Liver (tissue), 3 donors: Measurements from ENCODE around the gene CIITA.

Experiments
- EGR1 ChIP-seq, 2 donors: IDR thresholded peaks; 2 replicates each; pipeline ENCODE4 v1.6.1; 2016 to 2018; ENCODE audit warnings: antibody characterized with exemption in 2 of 2, low read depth in 2 of 2
- JUND ChIP-seq, 2 donors: IDR thresholded peaks; 2 replicates each; pipeline ENCODE4 v1.6.1; 2016; ENCODE audit warnings: antibody characterized with exemption in 2 of 2
- NR2F2 ChIP-seq: IDR thresholded peaks from 2 replicates; pipeline ENCODE4 v1.6.1; 2016; ENCODE audit warnings: antibody characterized with exemption
- REST ChIP-seq: IDR thresholded peaks from 2 replicates; pipeline ENCODE4 v1.6.1; 2016; ENCODE audit warnings: antibody characterized with exemption, mild to moderate bottlenecking
- RXRA ChIP-seq, 2 donors: IDR thresholded peaks; 2 replicates each; pipeline ENCODE4 v1.6.1; 2017 to 2018; ENCODE audit warnings: antibody characterized with exemption in 2 of 2, mild to moderate bottlenecking in 1 of 2
- SP1 ChIP-seq: IDR thresholded peaks from 2 replicates; pipeline ENCODE4 v1.6.1; 2018; ENCODE audit warnings: antibody characterized with exemption, mild to moderate bottlenecking
- TAF1 ChIP-seq: conservative IDR thresholded peaks from 2 replicates; pipeline ENCODE4 v1.6.1; 2016; ENCODE audit warnings: antibody characterized with exemption, mild to moderate bottlenecking
- ZBTB33 ChIP-seq: IDR thresholded peaks from 2 replicates; pipeline ENCODE4 v1.6.1; 2016; ENCODE audit warnings: antibody characterized with exemption
- TF ChIP-seq, protein P1 (sequence below): fragments of 150-350 bp; IDR thresholded peaks from 2 replicates; pipeline ENCODE4 v1.5.1; 2017; ENCODE audit warnings: improper control_type of control experiment, low read depth, low read length; ENCODE audit not compliant: missing input control
- TF ChIP-seq, protein P2 (sequence below): IDR thresholded peaks from 2 replicates; pipeline ENCODE4 v1.6.1; 2016; ENCODE audit warnings: antibody characterized with exemption
- TF ChIP-seq, protein P3 (sequence below): IDR thresholded peaks from 2 replicates; pipeline ENCODE4 v1.6.1; 2016; ENCODE audit warnings: antibody characterized with exemption
- donor health status: healthy.
- donor health status: healthy.

DNA sequence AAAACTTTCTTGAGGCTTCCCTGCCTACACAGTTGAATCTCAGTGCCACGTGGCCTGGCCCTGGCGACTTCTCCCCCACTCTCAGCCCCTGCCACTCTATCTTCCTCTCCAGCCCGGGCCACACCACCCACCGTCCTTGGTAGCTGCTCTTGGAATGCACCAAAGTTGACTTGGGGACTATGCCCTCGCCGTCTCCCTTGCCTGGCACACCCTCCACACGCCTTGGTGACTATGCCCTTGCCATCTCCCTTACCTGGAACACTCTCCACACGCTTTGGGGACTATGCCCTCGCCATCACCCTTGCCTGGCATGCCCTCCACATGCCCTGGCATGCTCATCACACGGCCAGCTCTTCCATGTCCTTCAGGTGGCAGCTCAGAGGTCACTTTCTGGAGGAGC is 42.9 kb upstream of the CIITA start:
- TF ChIP-seq, protein P1, sequence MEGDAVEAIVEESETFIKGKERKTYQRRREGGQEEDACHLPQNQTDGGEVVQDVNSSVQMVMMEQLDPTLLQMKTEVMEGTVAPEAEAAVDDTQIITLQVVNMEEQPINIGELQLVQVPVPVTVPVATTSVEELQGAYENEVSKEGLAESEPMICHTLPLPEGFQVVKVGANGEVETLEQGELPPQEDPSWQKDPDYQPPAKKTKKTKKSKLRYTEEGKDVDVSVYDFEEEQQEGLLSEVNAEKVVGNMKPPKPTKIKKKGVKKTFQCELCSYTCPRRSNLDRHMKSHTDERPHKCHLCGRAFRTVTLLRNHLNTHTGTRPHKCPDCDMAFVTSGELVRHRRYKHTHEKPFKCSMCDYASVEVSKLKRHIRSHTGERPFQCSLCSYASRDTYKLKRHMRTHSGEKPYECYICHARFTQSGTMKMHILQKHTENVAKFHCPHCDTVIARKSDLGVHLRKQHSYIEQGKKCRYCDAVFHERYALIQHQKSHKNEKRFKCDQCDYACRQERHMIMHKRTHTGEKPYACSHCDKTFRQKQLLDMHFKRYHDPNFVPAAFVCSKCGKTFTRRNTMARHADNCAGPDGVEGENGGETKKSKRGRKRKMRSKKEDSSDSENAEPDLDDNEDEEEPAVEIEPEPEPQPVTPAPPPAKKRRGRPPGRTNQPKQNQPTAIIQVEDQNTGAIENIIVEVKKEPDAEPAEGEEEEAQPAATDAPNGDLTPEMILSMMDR: no peak
- TF ChIP-seq, protein P2, sequence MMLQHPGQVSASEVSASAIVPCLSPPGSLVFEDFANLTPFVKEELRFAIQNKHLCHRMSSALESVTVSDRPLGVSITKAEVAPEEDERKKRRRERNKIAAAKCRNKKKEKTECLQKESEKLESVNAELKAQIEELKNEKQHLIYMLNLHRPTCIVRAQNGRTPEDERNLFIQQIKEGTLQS: no peak
- TF ChIP-seq REST (no peak), EGR1 (IDR thresholded peaks at IDR 0.05; ENCODE audit: low read depth in 2 of 2) (no peak), RXRA (IDR thresholded peaks at IDR 0.05) (peak in 1 of 2 donors; percentile 36), ZBTB33 (no peak), JUND (IDR thresholded peaks at IDR 0.05) (no peak), NR2F2 (no peak), SP1 (no peak), TAF1 (no peak)
- TF ChIP-seq, protein P3, sequence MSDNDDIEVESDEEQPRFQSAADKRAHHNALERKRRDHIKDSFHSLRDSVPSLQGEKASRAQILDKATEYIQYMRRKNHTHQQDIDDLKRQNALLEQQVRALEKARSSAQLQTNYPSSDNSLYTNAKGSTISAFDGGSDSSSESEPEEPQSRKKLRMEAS: no peak
